Fibroblast of peridontal ligament (primary cell): ENCODE measurements around the gene NUAK1.
A peak's percentile ranks its signal among the peaks of the same experiment; 100 is the strongest.

Experiments used
- DNase-seq: peaks from one replicate; pipeline ENCODE4 v3.0.0-alpha.2; 2010; ENCODE audit errors: extremely low read depth

NUAK1 gene

DNA sequence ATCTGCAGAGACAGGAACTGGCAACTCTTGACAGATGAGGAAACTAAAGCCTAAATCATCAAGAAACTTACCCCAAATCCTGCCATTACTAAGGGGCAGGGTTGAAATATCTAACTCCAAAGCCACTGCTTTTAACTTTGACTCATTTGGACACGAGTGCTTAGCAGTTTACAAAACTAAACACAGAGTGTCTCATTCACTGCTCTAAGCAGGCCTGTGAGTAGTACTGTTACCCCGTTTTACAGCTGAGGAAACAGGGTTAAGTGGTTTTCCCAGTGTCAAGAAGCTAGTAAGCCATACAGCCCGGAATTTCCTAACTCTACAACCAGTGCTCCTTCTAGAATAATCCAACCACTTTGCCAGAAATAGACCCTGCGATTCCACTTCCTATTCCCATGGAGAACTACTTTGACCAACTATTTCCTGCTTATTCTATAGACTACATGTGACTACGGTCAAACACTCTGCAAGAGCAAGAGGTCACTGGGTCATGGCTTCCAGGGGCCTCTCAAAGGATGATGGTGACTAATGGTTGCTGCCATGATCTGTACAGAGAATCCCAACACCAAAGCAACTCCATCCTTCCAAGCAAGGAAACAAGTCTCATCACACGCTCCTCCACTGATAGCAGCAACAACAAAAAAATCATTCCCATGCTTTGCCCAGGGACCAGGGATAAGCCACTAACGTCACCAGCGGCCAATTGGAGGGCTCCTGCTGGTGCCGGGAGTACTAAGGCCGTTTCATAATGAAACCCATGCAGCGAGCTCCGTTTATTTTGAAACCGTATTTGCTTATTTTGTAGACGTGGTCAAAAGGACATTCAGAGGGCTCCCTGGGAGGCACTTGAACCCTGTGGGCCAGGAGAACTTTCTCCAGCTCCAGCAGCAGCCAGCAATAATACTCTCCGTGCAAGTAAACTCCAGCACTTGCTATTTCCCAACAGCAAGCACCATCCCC lies 56.3 kb downstream of the NUAK1 start:
- peak; percentile 55 for DNase-seq

DNA sequence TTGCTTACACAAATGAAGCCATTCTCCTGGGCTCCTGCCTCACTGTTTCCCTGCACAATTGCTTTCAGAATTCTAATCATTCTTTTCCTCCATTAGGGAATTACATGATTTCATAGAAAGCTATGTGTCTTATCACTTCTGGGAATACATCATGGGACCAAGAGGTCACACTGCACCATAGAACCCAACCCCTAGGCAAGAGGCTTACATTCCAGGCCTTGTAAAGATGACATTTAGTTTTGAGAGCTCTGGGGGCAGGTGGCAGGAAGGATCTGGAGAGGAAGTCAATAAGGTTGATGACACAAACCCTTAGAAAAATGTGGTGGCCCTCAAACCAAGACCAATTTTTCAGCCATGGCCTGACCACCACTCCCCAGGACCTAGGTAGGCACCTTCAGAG lies 57.1 kb downstream of the NUAK1 start:
- peak; percentile 25 for DNase-seq

DNA sequence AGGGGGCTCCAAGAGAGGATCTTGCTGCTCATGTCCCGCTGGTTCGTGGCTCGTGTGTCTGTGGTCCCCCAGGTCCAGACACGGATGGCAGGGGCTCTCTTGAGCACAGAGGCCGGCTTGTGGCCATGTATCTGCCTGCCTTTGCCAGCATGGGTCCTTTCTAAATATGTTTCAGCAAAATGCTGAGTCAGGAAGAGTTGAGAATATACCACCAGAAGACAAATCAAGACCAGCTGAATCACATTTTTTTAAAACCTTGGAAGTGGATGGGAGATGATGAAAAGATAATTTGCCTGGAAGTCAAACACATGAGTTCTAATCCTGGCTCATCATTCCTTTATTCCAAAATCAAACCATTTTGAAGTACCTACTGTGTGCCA lies 58.0 kb downstream of the NUAK1 start:
- DNase-seq: peak; percentile 69

DNA sequence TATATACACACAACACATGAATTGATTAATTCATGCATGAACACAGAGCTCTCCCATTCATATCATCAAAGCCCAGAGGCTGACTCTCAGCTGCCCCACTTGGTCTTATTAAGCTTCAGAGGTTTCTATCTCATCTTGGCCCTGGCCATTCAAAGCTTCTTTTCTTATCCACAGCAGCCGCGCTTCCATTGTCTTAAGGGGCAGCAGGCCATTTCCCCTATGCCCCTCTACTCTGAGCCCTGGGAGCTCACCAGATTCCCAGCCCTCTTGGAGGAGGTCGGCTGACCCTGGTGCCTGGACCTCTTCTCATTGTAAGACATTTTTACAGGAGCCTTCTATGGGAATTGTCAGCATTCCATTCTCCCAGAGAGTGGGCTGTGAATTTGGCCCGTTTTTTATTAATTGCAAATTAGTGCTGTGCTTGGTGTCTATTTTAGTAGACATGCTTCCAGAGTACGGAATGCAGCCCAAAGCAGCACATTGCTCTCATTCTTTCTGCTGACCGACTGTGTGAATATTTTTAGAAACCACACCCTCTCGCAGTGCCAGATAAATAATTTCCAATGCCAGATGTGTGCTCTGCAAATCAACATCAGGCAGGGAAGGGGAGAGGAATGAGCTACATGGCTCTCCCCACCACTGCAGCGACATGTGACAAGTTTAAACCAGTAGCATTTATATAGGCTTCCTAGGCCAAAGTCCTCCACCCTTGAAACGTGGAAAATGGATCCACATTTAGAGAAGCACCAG lies 58.5 kb downstream of the NUAK1 start:
- peak; percentile 83 for DNase-seq

DNA sequence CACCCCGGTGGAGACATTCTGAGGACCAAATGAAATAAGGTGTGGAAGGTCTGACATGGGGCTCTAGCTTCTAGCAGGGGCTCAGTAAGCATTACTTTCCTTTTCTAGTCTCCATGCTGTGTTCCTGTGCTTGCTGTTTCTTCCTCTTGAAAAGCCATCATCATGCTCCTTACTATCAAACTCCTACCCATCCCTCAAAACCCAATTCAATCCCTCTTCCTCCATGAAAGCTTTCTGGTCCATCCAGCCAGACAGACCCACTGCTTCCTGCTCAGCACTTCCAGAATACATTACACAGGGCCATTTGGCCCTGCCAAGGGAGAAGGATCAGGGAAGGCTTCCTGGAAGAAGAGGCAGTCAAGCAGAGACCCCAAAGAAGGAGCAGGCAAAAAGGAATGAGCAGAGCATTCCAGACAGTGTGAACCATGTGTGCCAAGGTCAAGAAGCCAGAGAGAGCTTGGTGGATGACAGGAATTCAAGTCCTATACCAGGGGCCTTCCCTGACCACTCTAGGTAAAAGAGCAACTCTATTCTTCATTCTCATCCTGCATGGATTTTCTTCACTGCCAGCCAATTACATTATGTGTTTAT lies 59.5 kb downstream of the NUAK1 start:
- DNase-seq: no peak

- peak; percentile 59 for DNase-seq
Observed at GRCh38 chr12:106078358-106079010, 60.3 kb downstream of the NUAK1 start.

- peak; percentile 67 for DNase-seq
Observed at GRCh38 chr12:106074706-106075392, 63.9 kb downstream of the NUAK1 start.

DNA sequence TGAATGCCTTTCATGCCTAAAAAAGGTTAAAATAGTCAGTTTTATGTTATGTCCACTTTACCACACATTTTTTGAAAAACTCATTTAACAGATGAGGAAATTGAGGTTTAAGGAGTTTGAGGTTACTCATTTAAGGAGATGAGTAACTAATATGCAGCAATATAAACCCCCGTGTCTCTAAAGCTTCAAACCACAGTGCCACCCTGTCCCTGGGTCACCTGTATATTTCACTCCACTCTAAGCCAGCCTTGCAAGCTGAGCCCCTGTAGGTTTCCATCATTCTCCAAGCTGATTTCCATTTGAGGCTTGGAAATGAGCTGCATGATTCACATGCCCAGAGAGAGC lies 64.4 kb downstream of the NUAK1 start:
- DNase-seq: no peak

DNA sequence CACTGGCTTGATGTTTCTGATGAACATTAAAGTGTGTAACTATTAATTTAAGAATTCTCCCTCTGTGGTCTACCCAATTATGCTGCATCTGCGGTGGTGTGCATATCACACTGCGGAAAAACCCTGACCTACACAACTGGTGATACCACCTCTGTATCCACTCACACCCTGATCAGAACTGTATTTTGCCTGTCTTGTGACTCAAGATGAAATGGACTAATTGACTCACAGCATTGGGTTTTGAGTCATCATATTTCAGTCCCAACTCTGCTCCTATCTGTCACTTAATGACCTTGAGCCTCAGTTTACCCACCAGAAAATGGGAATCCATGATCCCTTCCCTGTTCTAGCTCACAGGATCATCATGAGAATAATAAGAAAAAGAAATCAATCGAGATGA lies 65.6 kb downstream of the NUAK1 start:
- no peak for DNase-seq

DNA sequence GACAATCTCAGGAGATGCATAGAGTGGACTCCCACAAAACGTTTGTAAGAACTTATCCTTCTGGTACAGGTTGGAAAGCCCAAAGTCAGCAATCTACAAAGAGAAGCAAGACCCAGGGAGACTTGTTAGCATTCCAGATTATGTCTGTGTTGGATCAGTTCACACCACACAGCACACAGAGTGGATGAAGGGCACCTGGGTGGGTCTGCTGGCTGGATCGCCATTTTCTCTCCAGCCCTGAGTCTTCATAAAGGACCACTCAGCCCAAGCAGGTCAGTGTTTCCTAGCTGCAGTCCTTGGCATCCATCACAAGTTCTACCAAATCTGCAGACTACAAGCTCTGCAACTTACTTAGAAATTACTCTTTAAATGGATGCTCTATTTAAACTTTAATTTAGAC lies 66.0 kb downstream of the NUAK1 start:
- DNase-seq: no peak

DNA sequence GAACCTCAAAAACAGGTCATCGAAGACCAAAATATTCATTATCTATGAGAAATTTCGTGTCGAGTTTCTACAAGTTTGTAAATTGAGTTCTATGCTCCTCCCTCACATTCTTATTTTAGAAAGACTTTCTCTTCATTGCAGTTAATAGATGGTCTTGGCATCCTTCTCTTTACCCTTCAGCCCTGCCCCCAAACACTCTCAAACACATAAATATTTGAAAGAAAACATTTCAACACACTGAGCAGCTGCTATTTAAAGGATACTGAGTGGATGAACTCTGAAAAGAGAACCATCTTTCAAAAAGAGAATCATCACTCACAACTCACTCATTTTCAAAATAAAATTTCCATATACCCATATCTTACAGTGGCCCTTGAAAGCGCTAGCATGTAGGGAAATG lies 67.1 kb downstream of the NUAK1 start:
- peak; percentile 71 for DNase-seq

DNA sequence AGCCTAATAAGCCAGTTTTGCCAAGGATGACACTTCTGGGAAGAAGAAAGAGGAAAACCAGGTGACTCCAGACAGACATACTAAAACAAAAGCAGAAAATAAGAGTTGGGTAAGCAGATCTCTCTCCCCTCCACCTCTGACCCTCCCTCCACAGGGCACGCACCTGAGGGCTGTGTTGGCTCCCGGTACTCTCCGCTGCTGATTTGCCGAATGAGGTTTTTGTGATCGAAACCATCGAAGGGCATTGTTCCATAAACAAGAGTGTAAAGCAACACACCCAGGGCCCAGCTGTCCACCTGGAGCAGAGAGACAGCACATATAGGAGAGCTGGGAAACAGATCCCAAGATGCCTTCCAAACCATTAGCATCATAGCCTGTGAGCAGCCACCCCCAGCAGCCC lies 68.1 kb downstream of the NUAK1 start:
- DNase-seq: no peak

GRCh38 chr12:106070147-106070546 lies 68.6 kb downstream of the NUAK1 start:
- no peak for DNase-seq

DNA sequence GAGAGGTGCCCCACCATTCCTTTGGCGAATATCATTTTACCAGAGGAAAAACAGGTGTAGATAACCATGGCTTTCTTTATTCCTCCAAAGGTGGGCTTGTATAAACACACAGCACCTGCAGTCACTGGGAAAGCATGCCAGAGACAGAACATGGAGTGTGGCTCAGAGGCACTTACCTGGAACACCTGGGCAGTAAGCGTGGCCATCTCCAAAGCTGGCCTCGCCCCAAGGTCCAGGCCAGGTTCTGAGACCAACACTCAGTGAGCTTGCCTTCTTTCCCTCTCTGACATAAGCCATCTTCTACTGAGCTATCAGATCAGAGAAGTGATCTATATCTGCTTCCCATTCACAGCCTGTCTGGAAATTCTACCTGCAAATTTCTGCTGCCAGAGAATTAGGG lies 70.5 kb downstream of the NUAK1 start:
- no peak for DNase-seq

GRCh38 chr12:106067606-106068205 lies 71.0 kb downstream of the NUAK1 start:
- no peak for DNase-seq

- DNase-seq: no peak
Observed at GRCh38 chr12:106066726-106067325, 71.9 kb downstream of the NUAK1 start.

DNA sequence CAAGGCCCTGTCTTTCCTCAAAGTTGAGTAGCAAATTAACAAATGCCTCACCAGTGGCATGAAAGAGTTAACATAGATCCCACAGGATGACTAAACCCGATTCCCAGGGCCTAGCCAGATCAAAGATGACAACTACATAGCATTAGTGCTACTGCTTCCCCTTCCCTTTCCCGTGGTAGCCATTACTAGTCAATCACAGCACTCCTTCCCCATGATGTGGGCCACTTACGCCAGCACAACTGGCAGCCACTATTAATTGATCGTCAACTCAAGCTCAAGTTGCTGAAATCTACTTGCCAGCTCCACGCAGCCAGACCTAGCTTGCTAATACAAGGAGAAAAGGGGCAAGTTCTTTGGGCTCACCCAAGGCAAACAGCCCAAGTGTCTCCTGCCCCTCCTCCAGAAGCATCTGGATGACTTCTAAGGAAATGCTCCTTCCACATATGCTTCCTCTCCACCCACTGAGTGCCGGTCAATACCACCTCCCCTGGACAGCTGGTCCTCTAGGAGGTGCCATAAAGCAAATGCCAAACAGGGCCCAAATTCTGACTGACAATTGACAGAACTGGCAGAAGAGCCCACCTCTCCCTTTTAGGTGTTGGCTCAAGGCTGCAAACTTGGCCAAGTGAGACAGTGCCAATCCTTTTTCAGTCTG lies 72.6 kb downstream of the NUAK1 start:
- DNase-seq: no peak

DNA sequence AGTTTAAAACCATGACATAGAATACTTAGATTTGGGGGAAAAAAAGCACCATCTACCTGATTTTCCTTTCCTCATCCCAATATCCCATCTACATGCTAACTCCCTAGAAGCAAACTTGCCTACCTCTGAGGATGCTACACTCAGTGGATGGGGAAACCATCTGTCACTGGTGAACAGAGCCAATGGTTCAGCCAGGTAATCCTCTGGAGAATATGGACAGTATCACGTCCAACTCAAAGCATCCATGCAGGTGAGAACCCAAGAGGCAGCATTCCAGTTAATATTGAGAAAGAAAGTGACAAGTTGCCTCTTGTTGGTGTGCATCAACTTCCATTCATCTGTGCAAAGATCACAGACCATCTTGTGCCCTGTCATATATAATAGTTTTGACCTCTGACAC lies 73.2 kb downstream of the NUAK1 start:
- DNase-seq: no peak

- DNase-seq: no peak
Observed at GRCh38 chr12:106064721-106065021, 74.1 kb downstream of the NUAK1 start.
